Lower leg skin (tissue), 4 donors: ENCODE measurements around the gene TAPBP. TPM values are rescaled to one million over a fixed set of nuclear protein-coding genes. Genes with fewer than 3 reads are reported as not detected.
A peak's percentile ranks its signal among the peaks of the same experiment; 100 is the strongest.

Source experiments
- DNase-seq, 2 donors: peaks; one replicate each; pipeline ENCODE4 v3.0.0-alpha.2; 2019; ENCODE audit warnings: low spot score in 2 of 2
- H3K4me3 ChIP-seq: fragments of 200-600 bp; sonication (generic); 2 replicates; pipeline ENCODE4 v1.5.1; 2017; ENCODE audit warnings: mild to moderate bottlenecking, low read depth; ENCODE audit not compliant: poor library complexity, severe bottlenecking
- POLR2A ChIP-seq, 2 donors: fragments of 450-650 bp; IDR thresholded peaks; one replicate each; pipeline ENCODE4 v1.6.1; 2016 to 2017; ENCODE audit warnings: antibody characterized with exemption in 2 of 2, mild to moderate bottlenecking in 1 of 2, moderate library complexity in 1 of 2
- WGBS, 2 donors: methylation state at CpG; one replicate each; pipeline ENCODE4 v1.1.5; 2018; 5-methylcytosine and 5-hydroxymethylcytosine counted together
- intact Hi-C: fragments of 100-400 bp; cut with DNase I; formaldehyde crosslinking; loops from one replicate; pipeline ENCODE4 v1.15.0; 2023; ENCODE audit warnings: low total_unique reads
- total RNA-seq, 4 donors: library from RNA; depleted of rRNA; stranded (reverse); fragments of >200 nt; gene quantifications; one replicate each; pipeline ENCODE4 v1.1.0, GENCODE V29; 2016
- TF ChIP-seq, protein P1 (sequence below), 3 donors: fragments of 450-650 bp; IDR thresholded peaks; one replicate each; pipeline ENCODE4 v1.5.1; 2016; ENCODE audit warnings: antibody characterized with exemption in 3 of 3, mild to moderate bottlenecking in 3 of 3, moderate library complexity in 2 of 3

Gene TAPBP
- total RNA-seq, 4 donors from 2014 or later = 80.3 to 122 (median 92.0) TPM

DNA sequence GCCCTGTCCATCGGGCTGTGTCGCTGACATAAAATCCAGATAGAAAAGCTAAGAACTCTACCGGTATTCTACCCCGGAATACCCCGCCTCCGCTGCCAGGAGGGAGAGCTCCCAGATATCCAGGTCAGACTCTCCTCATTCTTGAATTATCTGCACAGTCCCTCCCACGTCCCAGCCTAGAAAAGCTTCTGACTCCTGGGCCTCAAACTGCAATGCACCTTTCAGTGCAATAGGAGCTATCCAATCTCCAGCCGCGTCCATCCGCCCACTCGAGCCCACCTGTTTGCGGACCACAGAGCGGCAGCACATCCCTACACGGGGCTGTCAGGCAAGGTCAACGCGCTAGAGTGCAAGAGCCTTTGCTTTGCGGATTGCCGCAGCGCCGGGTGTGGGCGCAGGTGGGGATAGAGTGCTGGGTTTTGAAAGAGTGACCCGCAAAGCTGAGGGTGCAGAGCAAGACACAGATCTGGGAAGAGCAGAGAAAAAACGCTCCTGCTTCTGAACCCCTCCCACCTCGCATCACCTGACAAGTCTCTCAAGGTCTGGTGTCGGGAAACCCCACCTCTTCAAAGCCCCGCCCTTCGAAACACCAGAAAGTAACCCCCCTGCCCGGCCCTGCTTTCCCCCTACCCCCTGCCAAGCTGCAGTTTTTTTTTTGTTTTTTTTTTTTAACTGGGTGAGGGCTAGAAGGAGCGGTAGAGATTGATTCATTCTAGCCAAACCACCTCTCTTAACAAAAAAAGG lies 1.3 kb downstream of the TAPBP start:
- DNase-seq = peak; percentile 87 to 91
- WGBS, 2 donors = 2 to 5% methylated on average over 29 of the region's 29 CpGs
- H3K4me3 ChIP-seq = peak overlapping the region; percentile 79
- intact Hi-C loops = no loop called here
- no peak for TF ChIP-seq POLR2A (IDR thresholded peaks at IDR 0.05)
- TF ChIP-seq, protein P1, sequence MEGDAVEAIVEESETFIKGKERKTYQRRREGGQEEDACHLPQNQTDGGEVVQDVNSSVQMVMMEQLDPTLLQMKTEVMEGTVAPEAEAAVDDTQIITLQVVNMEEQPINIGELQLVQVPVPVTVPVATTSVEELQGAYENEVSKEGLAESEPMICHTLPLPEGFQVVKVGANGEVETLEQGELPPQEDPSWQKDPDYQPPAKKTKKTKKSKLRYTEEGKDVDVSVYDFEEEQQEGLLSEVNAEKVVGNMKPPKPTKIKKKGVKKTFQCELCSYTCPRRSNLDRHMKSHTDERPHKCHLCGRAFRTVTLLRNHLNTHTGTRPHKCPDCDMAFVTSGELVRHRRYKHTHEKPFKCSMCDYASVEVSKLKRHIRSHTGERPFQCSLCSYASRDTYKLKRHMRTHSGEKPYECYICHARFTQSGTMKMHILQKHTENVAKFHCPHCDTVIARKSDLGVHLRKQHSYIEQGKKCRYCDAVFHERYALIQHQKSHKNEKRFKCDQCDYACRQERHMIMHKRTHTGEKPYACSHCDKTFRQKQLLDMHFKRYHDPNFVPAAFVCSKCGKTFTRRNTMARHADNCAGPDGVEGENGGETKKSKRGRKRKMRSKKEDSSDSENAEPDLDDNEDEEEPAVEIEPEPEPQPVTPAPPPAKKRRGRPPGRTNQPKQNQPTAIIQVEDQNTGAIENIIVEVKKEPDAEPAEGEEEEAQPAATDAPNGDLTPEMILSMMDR (IDR thresholded peaks at IDR 0.05) = no peak

DNA sequence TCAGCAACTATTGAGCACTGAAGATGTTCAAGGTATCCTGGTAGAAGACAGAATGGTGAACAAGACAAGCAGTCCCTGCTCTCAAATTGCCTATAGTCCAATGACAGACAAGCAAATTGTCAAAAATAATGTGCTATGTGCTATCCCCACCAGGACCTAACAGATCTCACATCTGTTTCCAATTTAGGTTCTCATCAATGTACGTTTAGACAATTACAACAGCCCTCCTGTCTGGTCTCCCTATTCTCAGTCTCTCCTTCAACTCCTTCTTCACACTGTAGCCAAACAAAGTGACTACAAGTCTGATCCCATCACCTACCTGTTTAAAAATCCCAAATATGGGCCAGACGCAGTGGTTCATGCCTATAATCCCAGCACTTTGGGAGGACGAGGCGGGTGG lies 7.5 kb downstream of the TAPBP start:
- 81 to 85% methylated on average over 4 of the region's 4 CpGs for WGBS, 2 donors
- H3K4me3 ChIP-seq = no peak overlapping the region
- TF ChIP-seq, protein P1 (IDR thresholded peaks at IDR 0.05) = no peak
- no peak for TF ChIP-seq POLR2A (IDR thresholded peaks at IDR 0.05)
- DNase-seq = no peak
- intact Hi-C loops = no loop called here

DNA sequence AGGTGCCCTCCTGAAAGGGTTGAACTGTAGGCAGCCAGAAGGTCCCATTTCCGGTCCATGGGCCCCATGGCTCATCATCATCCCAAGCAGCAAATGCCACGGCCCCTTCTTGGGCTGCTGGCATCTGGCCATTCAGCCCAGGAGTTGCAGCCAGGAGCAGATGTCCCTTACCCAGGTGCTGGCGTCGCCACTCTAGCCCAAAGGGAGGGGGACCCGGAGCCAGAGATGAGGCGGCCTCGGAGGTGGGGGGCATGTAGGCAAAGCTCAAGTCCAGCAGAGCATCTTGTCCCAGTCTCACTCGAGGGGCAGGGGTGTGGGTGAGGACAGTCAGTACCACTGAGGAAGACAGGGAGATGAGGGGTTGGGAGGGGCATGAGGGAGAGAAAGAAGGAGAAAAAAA lies 8.8 kb downstream of the TAPBP start:
- no peak for DNase-seq
- intact Hi-C loops = no loop called here
- no peak overlapping the region for H3K4me3 ChIP-seq
- WGBS, 2 donors = 78 to 83% methylated on average over 7 to 8 of the region's 8 CpGs
- TF ChIP-seq POLR2A (IDR thresholded peaks at IDR 0.05) = no peak
- TF ChIP-seq, protein P1 (IDR thresholded peaks at IDR 0.05) = no peak

DNA sequence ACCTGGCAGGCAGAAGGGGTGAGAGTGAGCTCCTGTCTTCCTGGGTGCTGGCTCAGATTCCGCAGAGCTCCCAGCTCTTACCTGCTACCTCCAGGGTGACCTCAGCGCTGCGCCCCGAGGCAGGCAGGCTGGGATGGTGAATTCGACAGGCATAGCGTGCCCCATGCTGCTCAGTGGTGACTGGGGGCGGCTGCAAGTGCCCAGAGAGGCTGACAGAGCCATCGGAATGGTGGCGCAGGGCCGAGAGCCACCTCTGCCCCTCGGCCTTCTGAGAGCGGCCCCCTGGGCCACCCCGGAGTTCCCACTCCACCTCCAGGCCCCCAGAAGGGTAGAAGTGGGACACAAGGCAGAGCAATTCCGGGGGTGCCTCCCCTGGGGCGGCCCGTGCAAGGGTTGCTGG lies 9.7 kb downstream of the TAPBP start:
- H3K4me3 ChIP-seq = no peak overlapping the region
- no peak for TF ChIP-seq POLR2A (IDR thresholded peaks at IDR 0.05)
- TF ChIP-seq, protein P1 (IDR thresholded peaks at IDR 0.05) = no peak
- intact Hi-C loops = no loop called here
- WGBS, 2 donors = 80 to 81% methylated on average over 15 to 16 of the region's 16 CpGs
- DNase-seq = no peak

DNA sequence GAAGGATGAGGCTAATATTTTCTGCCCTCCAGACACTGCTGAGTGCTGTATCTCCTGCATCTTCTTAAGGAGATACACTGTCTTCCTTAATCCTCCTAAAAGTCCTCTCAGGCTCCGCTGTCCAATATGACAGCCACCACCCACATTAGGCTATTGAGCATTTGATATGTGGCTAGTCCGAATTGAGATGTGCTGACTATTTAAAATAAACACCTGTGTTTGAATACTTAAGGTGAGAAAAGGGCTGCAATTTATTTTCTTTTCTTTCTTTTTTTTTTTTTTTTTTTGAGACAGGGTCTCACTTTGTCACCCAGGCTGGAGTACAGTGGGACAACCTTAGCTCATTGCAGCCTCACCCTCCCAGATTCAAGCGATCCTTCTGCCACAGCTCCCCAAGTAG lies 12.0 kb downstream of the TAPBP start:
- no peak overlapping the region for H3K4me3 ChIP-seq
- intact Hi-C loops = no loop called here
- TF ChIP-seq POLR2A (IDR thresholded peaks at IDR 0.05) = no peak
- TF ChIP-seq, protein P1 (IDR thresholded peaks at IDR 0.05) = no peak
- WGBS, 2 donors = 86 to 98% methylated on average over 3 of the region's 3 CpGs
- DNase-seq = no peak
